ENCODE results near the gene MEG3.

The MEG3 gene

GRCh38 chr14:100851586-100851916 lies 25.6 kb downstream of the MEG3 start:
- no peak for DNase-seq

- DNase-seq: no peak
These were observed 26.2 kb downstream of the MEG3 start for GRCh38 chr14:100851946-100852620.

- no peak for DNase-seq
These were observed 28.5 kb downstream of the MEG3 start for GRCh38 chr14:100854435-100854834.

- no peak for DNase-seq
These were observed 29.5 kb downstream of the MEG3 start for GRCh38 chr14:100855256-100855930.

- DNase-seq: no peak
These were observed 30.4 kb downstream of the MEG3 start for GRCh38 chr14:100856056-100856950.

GRCh38 chr14:100857233-100857922 lies 31.5 kb downstream of the MEG3 start:
- no peak for DNase-seq

- no peak for DNase-seq
These were observed 32.3 kb downstream of the MEG3 start for GRCh38 chr14:100857923-100858837.

GRCh38 chr14:100858838-100859220 lies 32.9 kb downstream of the MEG3 start:
- DNase-seq: no peak

GRCh38 chr14:100859781-100860180 lies 33.9 kb downstream of the MEG3 start:
- DNase-seq: no peak

- DNase-seq: no peak
These were observed 34.8 kb downstream of the MEG3 start for GRCh38 chr14:100860556-100861187.

GRCh38 chr14:100861188-100861936 lies 35.4 kb downstream of the MEG3 start:
- no peak for DNase-seq

GRCh38 chr14:100861937-100862247 lies 36.0 kb downstream of the MEG3 start:
- no peak for DNase-seq

GRCh38 chr14:100862277-100862676 lies 36.4 kb downstream of the MEG3 start:
- no peak for DNase-seq

GRCh38 chr14:100862793-100863192 lies 36.9 kb downstream of the MEG3 start:
- no peak for DNase-seq

GRCh38 chr14:100864206-100864605 lies 38.3 kb downstream of the MEG3 start:
- no peak for DNase-seq

- no peak for DNase-seq
These were observed 39.2 kb downstream of the MEG3 start for GRCh38 chr14:100864960-100865681.

- DNase-seq: no peak
These were observed 40.0 kb downstream of the MEG3 start for GRCh38 chr14:100865682-100866591.

- no peak for DNase-seq
These were observed 41.0 kb downstream of the MEG3 start for GRCh38 chr14:100866666-100867630.

Data from bone marrow (tissue), 2 donors.